WTC11 (cell line): ENCODE data around the gene HACD2.

Experiments
- CREM ChIP-seq: sonication (generic); formaldehyde crosslinking; IDR thresholded peaks from 2 replicates; pipeline ENCODE4 v1.8.1; 2022; ENCODE audit warnings: mild to moderate bottlenecking, missing genetic modification reagents, moderate library complexity
- CTCF ChIP-seq: fragments of 200-600 bp; IDR thresholded peaks from 2 replicates; pipeline ENCODE4 v1.8.0; 2022; ENCODE audit warnings: antibody characterized with exemption
- ZNF138 ChIP-seq: sonication (generic); formaldehyde crosslinking; conservative IDR thresholded peaks from 2 replicates; pipeline ENCODE4 v1.8.1; 2022; ENCODE audit warnings: mild to moderate bottlenecking, moderate library complexity, missing genetic modification reagents

- TF ChIP-seq ZNF138 (CRISPR knock-in tag) (no peak; the same call in 1 of the 2 replicates), CTCF (no peak), CREM (no peak)
Observed at GRCh38 chr3:123584284-123584987, 417 bp downstream of the HACD2 start.
